ENCODE results near the gene CALN1.
"Not testable (repeated sequence)": the region's sequence is repeated elsewhere in the genome, so short reads cannot be mapped to it uniquely, and the experiment has no call there.

Gene CALN1

DNA sequence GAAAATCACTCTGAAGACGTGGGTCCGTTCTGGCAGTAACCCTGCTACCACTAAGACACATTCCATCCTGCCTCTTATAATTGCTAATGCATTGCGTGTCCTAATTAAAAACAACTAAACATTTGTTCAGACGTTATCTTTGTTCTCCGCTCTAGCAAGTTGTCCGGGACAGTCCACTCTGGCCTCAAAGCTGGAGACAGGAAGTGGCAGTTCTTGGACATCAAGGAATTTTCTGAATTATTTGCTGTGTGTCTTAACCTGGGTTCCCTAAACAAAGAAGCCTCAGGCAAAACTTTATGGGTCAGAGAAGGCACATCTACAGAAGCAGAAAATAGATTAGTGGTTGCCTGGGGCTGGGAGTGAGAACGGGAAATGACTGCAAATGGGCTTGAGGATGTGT lies 199.1 kb downstream of the CALN1 start:
- TF ChIP-seq, protein P1, sequence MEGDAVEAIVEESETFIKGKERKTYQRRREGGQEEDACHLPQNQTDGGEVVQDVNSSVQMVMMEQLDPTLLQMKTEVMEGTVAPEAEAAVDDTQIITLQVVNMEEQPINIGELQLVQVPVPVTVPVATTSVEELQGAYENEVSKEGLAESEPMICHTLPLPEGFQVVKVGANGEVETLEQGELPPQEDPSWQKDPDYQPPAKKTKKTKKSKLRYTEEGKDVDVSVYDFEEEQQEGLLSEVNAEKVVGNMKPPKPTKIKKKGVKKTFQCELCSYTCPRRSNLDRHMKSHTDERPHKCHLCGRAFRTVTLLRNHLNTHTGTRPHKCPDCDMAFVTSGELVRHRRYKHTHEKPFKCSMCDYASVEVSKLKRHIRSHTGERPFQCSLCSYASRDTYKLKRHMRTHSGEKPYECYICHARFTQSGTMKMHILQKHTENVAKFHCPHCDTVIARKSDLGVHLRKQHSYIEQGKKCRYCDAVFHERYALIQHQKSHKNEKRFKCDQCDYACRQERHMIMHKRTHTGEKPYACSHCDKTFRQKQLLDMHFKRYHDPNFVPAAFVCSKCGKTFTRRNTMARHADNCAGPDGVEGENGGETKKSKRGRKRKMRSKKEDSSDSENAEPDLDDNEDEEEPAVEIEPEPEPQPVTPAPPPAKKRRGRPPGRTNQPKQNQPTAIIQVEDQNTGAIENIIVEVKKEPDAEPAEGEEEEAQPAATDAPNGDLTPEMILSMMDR (IDR thresholded peaks at IDR 0.05) = no peak
- TF ChIP-seq ZFX (IDR thresholded peaks at IDR 0.05; ENCODE audit: borderline replicate concordance) = no peak
- H3K27ac ChIP-seq = no peak overlapping the region

DNA sequence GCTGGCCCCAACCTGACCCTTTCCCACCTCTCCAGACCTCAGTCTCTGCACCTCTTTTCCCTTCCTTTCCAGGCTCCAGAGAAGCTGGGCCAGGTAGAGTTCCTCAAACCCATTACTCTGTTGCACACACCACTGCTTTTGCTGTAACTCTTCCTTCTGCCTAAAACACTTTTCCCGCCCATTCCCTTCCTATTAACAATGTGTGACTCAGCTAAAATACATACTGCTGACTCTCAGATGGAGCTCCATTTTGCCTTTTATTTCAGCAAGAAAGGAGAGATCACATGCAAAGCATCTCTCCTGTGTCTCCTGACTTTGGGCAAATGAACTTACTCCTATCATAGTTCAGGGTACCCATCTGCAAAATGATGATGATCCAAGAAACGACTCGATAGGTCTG lies 201.0 kb downstream of the CALN1 start:
- TF ChIP-seq ZFX (IDR thresholded peaks at IDR 0.05; ENCODE audit: borderline replicate concordance) = no peak
- TF ChIP-seq, protein P1 (IDR thresholded peaks at IDR 0.05) = no peak
- no peak overlapping the region for H3K27ac ChIP-seq

DNA sequence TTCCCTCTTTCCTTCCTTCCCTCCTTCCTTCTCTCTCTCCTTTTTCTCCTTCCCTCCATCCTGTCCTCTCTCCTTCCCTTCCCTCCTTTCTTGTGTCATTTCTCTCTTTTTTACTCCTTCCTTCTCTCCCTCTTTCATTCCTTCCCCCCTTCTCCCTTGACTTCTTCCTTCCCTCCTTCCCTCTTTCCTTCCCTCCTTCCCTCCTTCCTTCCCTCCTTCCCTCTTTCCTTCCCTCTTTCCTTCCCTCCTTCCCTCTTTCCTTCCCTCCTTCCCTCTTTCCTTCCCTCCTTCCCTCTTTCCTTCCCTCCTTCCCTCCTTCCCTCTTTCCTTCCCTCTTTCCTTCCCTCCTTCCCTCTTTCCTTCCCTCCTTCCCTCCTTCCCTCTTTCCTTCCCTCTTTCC lies 203.1 kb downstream of the CALN1 start:
- not testable (repeated sequence) for H3K27ac ChIP-seq

DNA sequence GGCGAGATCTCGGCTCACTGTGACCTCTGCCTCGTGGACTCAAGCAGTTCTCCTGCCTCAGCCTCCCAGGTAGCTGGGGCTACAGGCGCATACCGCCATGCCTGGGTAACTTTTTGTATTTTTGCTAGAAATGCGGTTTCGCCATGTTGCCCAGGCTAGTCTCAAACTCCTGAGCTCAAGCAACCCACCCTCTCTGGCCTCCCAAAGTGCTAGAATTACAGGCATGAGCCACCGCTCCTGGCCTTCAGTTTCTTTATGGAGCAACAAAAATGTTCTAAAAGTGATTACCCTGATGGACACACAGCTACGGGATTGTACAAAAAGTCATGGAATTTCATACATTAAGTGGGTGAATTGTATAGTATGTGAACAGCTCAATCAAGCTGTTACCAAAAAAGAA lies 216.0 kb downstream of the CALN1 start:
- H3K27ac ChIP-seq = no peak overlapping the region
- TF ChIP-seq, protein P1 (IDR thresholded peaks at IDR 0.05) = no peak
- no peak for TF ChIP-seq ZFX (IDR thresholded peaks at IDR 0.05; ENCODE audit: borderline replicate concordance)

DNA sequence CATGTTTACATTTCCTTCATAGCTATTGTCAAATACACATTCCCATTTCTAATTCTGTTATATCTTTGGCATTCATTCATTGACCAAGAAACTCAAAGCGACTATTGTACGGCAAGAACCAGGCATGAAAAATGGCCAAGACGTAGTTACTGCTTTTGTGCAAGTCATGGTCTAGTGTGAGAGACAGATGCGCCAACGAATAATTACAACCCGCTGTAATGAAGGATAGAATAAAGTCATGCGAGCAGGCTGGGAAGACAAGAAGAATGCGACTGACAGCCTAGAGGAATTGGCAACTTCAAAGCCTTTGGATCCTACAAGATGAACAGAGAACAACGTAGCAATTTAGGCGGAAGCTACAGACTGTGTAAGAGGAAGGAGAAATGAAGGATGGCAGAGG lies 221.2 kb downstream of the CALN1 start:
- H3K27ac ChIP-seq = no peak overlapping the region
- TF ChIP-seq ZFX (IDR thresholded peaks at IDR 0.05; ENCODE audit: borderline replicate concordance) = no peak
- TF ChIP-seq, protein P1 (IDR thresholded peaks at IDR 0.05) = no peak

DNA sequence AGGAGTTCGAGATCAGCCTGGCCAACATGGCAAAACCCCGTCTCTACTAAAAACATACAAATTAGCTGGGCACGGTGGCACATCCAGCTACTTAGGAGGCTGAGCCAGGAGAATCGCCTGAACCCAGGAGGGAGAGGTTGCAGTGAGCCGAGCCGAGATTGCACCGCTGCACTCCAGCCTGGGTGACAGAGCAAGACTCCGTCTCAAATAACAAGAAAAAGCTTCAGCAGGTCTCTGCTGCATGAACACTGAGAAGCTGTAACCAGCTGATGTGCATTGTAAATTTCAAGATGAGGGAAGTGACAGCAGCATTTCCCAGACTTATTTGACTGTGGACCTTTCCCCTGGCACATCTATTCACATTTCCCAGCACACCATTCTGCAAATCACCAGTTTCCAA lies 222.0 kb downstream of the CALN1 start:
- no peak overlapping the region for H3K27ac ChIP-seq
- TF ChIP-seq, protein P1 (IDR thresholded peaks at IDR 0.05) = no peak
- no peak for TF ChIP-seq ZFX (IDR thresholded peaks at IDR 0.05; ENCODE audit: borderline replicate concordance)

DNA sequence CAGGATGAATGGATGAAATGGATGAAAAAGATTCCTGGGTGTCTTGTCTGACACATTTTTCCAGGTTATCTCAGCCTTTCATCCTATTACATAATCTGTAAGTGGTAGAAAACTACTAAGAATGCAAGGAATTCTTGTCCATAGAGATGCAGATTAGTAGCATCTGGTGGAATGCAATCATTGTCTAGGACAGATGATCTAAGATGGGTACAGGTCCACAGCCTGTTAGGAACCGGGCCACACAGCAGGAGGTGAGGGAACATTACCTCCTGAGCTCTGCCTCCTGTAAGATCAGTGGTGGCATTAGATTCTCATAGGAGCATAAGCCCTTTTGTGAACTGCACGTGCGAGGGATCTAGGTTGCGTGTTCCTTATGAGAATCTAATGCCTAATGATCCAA lies 225.0 kb downstream of the CALN1 start:
- TF ChIP-seq, protein P1 (IDR thresholded peaks at IDR 0.05) = no peak
- TF ChIP-seq ZFX (IDR thresholded peaks at IDR 0.05; ENCODE audit: borderline replicate concordance) = no peak

DNA sequence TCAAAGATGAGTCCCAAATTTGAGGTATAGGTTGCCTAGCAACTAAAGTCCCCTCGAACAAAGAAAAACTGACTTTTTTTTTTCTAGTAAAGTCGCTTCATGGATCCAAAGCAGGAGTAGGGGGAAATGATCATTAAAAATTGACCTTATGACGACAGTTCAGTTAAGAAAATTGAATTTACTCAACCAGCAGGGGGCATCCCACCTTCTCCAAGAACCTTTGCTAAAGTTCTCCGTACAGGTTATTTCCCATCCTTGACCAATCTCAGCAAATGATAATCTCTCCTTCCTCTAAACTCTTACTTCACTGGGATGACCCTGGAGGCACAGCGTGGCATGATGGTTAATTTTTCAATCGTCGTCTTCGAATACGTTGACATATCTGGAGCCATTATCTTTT lies 228.3 kb downstream of the CALN1 start:
- no peak for TF ChIP-seq ZFX (IDR thresholded peaks at IDR 0.05; ENCODE audit: borderline replicate concordance)
- TF ChIP-seq, protein P1 (IDR thresholded peaks at IDR 0.05) = peak; percentile 81
- no peak overlapping the region for H3K27ac ChIP-seq

More for the DNA sequence above, 225.0 kb downstream of the CALN1 start:
- no peak overlapping the region for H3K27ac ChIP-seq

All from 22Rv1 (cell line).